Neutrophil (primary cell): ENCODE measurements around the gene SNX8.

Experiments used
- H3K27ac ChIP-seq: fragments of 200-600 bp; sonication (generic); 2 replicates; pipeline ENCODE4 v1.5.1; 2016; ENCODE audit warnings: mild to moderate bottlenecking, moderate library complexity
- H3K27me3 ChIP-seq: fragments of 200-600 bp; sonication (generic); 2 replicates; pipeline ENCODE4 v1.6.0; 2016; ENCODE audit warnings: mild to moderate bottlenecking
- H3K36me3 ChIP-seq: fragments of 200-600 bp; sonication (generic); 2 replicates; pipeline ENCODE4 v1.5.1; 2017
- H3K4me1 ChIP-seq, 2 experiments: fragments of 200-600 bp in 1 of 2; sonication (generic) in 1 of 2; 1 replicate in 1 of 2; 2 replicates in 1 of 2; pipeline versions ENCODE4 v1.5.1 to v1.6.1; 2013 to 2016; ENCODE audit warnings: low read depth in 1 of 2, low read length in 1 of 2, mild to moderate bottlenecking in 1 of 2, moderate library complexity in 1 of 2; ENCODE audit not compliant: control insufficient read depth in 1 of 2, insufficient read depth in 1 of 2
- H3K4me3 ChIP-seq, 2 experiments: fragments of 200-600 bp in 1 of 2; sonication (generic) in 1 of 2; 1 replicate in 1 of 2; 2 replicates in 1 of 2; pipeline ENCODE4 v1.5.1; 2013 to 2016; ENCODE audit warnings: low read depth in 1 of 2, low read length in 1 of 2, mild to moderate bottlenecking in 1 of 2, moderate library complexity in 1 of 2
- H3K9me3 ChIP-seq: fragments of 200-600 bp; sonication (generic); 2 replicates; pipeline ENCODE4 v1.5.1; 2016
- TF ChIP-seq, protein P1 (sequence below): fragments of 200-600 bp; sonication (generic); IDR thresholded peaks from 2 replicates; pipeline ENCODE4 v1.5.1; 2016; ENCODE audit warnings: antibody characterized with exemption

Gene SNX8

DNA sequence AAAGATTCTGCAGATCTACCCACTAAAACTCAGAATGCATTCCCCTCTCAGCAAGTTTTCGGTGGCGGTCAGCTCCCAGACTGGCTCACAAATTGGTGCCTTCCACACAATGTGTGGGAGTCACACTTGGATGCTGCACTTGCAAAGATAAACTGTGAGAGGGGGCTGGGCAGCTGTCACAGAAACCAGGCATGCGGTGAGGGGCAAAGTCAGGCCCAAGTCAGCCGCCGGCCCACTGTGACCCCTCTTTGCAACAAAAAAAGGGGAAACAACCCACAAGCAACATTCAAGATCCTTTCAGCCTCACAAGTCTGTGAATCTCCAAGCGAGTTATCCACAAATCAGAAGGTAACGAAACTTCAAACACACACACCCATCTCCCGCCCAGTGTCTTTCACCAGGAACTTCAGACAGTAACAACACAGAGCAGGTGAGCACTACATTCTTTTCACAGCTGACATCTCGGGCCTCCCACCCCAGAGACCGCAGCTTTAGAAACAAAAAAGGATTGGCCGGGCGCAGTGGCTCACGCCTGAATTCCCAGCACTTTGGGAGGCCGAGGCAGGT is 32.0 kb downstream of the SNX8 start:
- Histone ChIP-seq H3K4me3 (no peak overlapping the region), H3K9me3 (no peaks in the 10 kb centered on the region), H3K36me3 (no peaks in the 10 kb centered on the region), H3K27me3 (no peaks in the 10 kb centered on the region), H3K4me1 (no peaks in the 10 kb centered on the region), H3K27ac (no peak overlapping the region)
- TF ChIP-seq, protein P1, sequence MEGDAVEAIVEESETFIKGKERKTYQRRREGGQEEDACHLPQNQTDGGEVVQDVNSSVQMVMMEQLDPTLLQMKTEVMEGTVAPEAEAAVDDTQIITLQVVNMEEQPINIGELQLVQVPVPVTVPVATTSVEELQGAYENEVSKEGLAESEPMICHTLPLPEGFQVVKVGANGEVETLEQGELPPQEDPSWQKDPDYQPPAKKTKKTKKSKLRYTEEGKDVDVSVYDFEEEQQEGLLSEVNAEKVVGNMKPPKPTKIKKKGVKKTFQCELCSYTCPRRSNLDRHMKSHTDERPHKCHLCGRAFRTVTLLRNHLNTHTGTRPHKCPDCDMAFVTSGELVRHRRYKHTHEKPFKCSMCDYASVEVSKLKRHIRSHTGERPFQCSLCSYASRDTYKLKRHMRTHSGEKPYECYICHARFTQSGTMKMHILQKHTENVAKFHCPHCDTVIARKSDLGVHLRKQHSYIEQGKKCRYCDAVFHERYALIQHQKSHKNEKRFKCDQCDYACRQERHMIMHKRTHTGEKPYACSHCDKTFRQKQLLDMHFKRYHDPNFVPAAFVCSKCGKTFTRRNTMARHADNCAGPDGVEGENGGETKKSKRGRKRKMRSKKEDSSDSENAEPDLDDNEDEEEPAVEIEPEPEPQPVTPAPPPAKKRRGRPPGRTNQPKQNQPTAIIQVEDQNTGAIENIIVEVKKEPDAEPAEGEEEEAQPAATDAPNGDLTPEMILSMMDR = no peak

DNA sequence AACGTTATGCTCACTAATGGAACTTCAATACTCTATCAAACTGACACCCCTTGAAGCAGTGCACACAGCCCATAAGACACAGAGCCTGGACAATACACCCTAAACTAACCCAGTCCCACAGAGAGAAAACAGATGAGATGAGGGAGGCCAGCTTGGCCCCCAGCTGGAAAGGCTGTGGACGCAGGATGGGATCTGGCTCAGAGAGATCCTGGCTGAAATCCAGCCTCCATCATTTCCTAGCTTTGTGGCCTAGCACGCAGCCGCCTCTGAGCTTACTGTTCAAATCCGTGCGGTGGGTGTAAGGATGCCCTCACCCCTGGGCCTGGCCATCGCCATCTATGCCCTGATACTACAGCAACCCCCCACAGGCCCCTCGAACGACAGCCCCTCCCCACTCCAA is 32.7 kb downstream of the SNX8 start:
- no peaks in the 10 kb centered on the region for H3K36me3 ChIP-seq
- H3K4me1 ChIP-seq = no peaks in the 10 kb centered on the region
- H3K27me3 ChIP-seq = no peaks in the 10 kb centered on the region
- H3K9me3 ChIP-seq = no peaks in the 10 kb centered on the region
- TF ChIP-seq, protein P1 = no peak
- H3K27ac ChIP-seq = no peak overlapping the region
- H3K4me3 ChIP-seq = no peak overlapping the region

DNA sequence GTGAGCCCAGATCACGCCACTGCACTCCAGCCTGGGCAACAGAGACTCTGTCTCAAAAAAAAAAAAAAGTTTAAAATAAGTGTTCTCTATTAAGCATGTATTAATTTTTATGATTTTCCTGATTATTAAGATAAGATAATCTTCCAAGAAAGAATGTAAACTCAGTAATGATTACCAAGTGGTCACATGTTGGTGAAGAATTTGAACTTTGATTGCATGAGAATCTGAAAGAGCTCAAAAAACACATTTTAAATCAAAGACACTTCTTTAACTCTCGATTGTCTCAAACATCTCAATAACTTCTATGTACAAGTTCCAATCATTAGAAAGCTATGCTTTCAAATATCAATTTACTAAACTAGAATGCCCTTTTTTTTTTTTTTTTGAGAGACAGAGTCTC is 33.8 kb downstream of the SNX8 start:
- no peak overlapping the region for H3K4me3 ChIP-seq
- TF ChIP-seq, protein P1 = no peak
- no peaks in the 10 kb centered on the region for H3K9me3 ChIP-seq
- H3K27ac ChIP-seq = no peak overlapping the region
- no peaks in the 10 kb centered on the region for H3K27me3 ChIP-seq
- H3K4me1 ChIP-seq = no peaks in the 10 kb centered on the region
- H3K36me3 ChIP-seq = no peaks in the 10 kb centered on the region

DNA sequence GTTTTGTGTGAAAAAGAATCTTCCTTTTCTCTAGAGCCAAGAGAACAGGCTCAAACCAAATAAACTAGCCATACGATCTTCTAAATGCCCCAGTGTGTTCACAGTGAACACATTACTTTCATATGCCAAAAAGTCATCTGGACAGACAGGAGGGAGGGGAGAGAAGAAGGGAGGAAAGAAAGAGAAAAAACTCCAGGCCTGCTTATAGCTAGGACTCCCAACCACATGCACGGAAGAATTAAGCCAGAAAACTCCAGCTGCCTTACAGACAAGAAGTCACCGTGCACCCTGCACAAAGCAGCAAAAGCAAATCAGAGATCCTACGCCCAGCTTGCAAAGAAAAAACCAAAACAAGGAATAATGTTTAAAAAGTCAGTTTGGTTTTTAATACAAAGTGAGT is 34.3 kb downstream of the SNX8 start:
- Histone ChIP-seq H3K4me1 (no peaks in the 10 kb centered on the region), H3K36me3 (peaks cover under 1% of the 10 kb centered on the region), H3K4me3 (no peak overlapping the region), H3K9me3 (no peaks in the 10 kb centered on the region), H3K27me3 (no peaks in the 10 kb centered on the region), H3K27ac (no peak overlapping the region)
- TF ChIP-seq, protein P1 = no peak

DNA sequence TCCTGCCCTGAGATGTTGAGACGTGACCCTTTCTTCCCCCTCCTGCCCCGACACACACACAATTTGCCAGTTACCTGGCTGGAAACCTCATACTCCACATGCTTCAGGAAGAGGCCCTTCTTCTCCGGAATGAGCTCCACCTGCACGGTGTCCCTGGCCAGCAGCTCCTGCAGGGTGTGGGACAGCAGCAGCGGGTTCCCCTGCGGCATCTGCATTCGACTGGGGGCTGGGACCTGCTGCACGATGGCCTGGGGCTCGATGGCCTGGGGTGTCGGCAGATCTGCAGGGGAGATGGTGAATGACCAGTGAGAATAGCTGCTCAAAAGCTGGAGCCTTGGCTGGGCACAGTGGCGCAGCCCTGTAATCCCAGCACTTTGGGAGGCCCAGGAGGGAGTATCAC is 36.2 kb downstream of the SNX8 start:
- H3K9me3 ChIP-seq = no peaks in the 10 kb centered on the region
- TF ChIP-seq, protein P1 = no peak
- H3K27ac ChIP-seq = no peak overlapping the region
- H3K27me3 ChIP-seq = no peaks in the 10 kb centered on the region
- peaks cover 11% of the 10 kb centered on the region for H3K36me3 ChIP-seq
- no peak overlapping the region for H3K4me3 ChIP-seq
- H3K4me1 ChIP-seq = no peaks in the 10 kb centered on the region

DNA sequence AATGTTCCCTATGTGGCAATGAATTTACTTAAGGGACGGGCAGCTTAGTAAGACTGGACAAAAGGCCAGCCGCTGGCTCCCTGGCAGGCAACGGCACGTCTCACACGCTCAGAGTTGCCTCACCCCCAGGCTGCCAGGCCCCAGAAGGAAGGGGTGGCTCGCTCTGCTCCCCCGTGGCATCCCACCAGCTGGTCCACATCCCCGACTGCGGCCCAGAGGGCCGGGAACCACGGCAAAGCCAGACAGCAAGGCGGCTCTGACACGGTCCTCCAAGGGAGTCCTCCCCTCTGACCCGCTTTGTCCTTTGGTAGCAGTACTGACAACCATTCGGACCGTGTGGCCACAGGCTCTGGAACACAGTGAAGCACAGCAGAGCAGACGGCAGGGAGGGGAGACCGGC is 38.1 kb downstream of the SNX8 start:
- Histone ChIP-seq H3K36me3 (peaks cover 15% of the 10 kb centered on the region), H3K9me3 (no peaks in the 10 kb centered on the region), H3K4me3 (no peak overlapping the region), H3K4me1 (no peaks in the 10 kb centered on the region), H3K27ac (no peak overlapping the region), H3K27me3 (no peaks in the 10 kb centered on the region)
- TF ChIP-seq, protein P1 = no peak
